NCI-H1048 (cell line): Measurements from ENCODE around the gene RCOR3.
A peak's percentile ranks its signal among the peaks of the same experiment; 100 is the strongest.
"Not testable (repeated sequence)": the region's sequence is repeated elsewhere in the genome, so short reads cannot be mapped to it uniquely, and the experiment has no call there.

Source experiments
- DNase-seq: peaks from one replicate; lab custom pipeline; 2025; lab: John Stamatoyannopoulos, UW

The RCOR3 gene

DNA sequence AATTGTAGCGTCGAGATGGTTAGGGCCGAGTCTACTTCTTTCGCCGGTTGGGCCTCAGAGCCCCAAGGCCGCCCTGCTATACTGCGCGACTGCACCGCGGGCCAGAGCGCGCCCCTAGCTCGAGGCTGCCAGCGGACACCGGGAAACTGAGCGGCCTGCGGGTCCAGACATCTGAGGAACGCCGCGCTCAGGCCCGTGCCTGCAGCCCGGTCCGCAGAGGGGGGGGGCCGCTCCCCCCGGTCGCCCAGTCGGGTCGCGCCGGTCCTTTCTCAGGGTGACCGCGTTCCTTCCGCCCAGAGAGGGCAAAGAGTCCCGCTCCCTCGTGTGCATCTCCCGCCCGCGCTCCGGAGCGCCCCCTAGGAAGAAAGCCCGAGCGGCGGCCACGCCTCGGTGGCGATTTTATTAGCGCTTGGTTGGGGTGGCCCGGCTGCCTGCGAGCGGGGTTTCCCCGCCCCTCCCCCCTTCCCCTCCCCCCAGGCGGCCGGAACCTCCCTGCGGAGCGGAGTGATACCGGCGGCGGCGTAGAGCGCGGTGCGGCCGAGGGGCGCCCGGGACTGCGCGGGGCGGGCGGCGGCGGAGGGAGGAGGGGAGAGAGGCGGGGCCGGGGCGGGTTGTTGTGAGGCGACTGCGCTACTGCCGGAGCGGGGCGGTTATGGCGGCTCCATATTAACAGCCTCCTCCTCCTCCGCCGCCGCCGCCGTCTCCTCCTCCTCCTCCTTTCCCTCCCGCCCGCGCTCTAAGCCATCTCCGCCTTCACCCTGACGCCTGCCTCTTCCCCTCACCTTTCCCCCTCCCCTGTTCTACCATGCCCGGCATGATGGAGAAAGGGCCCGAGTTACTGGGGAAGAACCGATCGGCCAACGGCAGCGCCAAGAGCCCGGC is at the start of gene RCOR3:
Gene RCOR3, plus strand, starts transcription at position 611 of the 882 bp plus-strand sequence. Its CDS starts 195 bp downstream, at position 806.
- peak; percentile 95 for DNase-seq

DNA sequence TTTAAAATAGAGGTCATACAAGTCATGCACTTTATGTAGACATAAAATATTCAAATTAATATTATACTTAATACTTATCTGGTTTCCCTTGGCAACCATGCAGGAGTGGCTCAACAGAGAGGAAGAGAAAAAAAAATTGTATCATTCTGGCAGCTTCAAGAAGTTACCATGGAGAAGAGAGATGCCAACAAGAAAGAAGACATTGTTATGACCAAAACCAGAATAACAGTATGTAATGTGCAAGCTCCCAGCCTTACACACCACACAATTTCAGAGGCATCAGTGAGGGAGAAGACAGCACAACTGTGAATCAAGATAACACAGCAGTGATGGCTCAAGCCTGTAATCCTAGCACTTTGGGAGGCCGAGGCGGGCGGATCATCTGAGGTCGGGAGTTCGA is 49.1 kb upstream of the RCOR3 start:
- DNase-seq, result no peak

DNA sequence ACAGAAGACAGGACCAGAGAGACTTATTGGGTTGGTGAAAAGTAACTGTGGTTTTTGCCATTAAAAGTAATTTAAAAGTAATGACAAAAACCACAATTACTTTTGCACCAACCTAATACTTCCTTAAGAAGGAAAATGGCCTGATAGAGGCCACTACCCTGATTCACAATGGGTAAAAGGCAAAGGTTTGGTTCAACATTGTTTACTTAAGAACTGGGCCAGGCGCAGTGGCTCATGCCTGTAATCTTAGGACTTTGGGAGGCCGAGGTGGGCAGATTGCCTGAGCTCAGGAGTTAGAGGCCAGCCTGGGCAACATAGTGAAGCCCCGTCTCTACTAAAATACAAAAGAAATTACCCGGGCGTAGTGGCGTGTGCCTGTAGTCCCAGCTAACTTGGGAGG is 48.2 kb upstream of the RCOR3 start:
- DNase-seq, result no peak

- DNase-seq, result no peak
Measured at GRCh38 chr1:211213702-211214101, 45.5 kb upstream of the RCOR3 start.

- DNase-seq, result no peak
Measured at GRCh38 chr1:211215577-211215976, 43.6 kb upstream of the RCOR3 start.

DNA sequence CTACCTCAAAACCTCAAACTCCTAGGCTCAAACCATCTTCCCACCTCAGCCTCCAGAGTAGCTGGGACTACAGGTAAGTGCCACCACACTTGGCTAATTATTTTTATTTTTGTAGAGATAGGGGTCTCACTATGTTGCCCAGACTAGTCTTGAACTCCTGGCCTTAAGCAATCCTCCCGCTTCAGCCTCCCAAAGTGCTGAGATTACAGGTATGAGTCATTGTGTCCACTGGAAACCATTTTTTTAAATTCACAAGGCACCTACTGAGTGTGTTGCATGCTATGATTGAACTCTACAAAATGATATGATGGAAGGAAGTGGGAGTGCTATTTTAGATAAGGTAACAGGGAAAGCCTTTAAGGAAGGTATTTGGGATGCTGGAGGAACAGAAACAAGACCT is 41.8 kb upstream of the RCOR3 start:
- no peak for DNase-seq

- not testable (repeated sequence) for DNase-seq
Measured at GRCh38 chr1:211222469-211223234, 36.5 kb upstream of the RCOR3 start.

DNA sequence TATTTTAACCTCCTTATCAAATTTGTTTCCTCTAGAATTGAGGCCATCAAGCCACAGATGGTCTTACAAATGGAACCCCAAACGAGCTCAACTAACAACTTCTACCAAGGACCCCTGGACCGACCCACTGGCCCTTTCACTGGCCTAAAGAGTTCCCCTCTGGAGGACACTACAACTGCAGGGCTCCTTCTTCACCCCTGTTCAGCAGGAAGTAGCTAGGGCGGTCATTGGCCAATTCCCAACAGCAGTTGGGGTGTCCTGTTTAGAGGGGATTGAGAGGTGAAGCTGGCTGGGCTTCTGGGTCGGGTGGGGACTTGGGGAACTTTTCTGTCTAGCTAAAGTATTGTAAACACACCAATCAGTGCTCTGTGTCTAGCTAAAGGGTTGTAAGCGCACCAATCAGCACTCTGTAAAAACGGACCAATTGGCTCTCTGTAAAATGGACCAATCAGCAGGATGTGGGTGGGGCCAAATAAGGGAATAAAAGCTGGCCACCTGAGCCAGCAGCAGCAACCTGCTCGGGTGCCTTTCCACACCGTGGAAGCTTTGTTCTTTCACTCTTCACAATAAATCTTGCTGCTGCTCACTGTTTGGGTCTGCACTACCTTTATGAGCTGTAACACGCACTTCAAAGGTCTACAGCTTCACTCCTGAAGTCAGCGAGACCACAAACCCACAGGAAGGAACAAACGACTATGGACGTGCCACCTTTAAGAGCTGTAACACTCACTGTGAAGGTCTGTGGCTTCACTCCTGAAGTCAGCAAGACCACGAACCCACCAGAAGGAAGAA is 30.4 kb upstream of the RCOR3 start:
- DNase-seq, result not testable (repeated sequence)

GRCh38 chr1:211229365-211229759 is 29.8 kb upstream of the RCOR3 start:
- DNase-seq, result no peak

- DNase-seq, result no peak
Measured at GRCh38 chr1:211231873-211232272, 27.3 kb upstream of the RCOR3 start.

- DNase-seq, result no peak
Measured at GRCh38 chr1:211236633-211237320, 22.4 kb upstream of the RCOR3 start.

GRCh38 chr1:211237579-211237978 is 21.6 kb upstream of the RCOR3 start:
- DNase-seq, result no peak

DNA sequence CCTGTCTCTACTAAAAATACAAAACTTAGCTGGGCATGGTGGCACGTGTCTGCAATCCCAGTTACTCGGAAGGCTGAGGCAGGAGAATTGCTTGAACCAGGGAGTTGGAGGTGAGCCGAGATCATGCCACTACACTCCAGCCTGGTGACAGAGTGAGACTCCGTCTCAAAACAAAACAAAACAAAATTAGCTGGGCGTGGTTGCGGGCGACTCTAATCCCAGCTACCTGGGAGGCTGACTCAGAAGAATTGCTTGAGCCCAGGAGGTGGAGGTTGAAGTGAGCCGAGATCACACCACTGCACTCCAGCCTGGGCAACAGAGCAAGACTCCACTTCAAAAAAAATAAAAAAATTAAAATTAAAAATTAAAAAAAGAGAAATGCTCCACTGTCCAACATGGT is 18.6 kb upstream of the RCOR3 start:
- DNase-seq, result not testable (repeated sequence)

DNA sequence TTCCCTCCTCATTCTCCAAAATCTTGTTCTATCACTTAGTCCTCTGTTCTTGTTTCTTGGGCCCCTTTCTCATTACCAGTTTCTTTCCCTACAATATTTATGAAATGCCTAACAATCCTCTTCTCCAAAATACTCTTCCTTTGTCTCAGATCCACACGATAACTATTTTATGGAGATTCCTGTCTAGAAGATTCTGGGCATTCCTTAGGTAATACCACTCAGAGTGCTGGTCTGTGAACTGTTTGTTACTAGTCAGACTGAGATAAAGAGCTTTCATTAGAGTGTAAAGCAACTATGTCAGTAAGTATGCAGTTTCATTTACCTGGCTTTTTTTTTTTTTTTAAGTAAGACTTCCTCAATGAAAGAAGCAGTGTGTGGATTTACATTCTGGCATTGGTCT is 18.1 kb upstream of the RCOR3 start:
- DNase-seq, result no peak

GRCh38 chr1:211243639-211244038 is 15.5 kb upstream of the RCOR3 start:
- not testable (repeated sequence) for DNase-seq

DNA sequence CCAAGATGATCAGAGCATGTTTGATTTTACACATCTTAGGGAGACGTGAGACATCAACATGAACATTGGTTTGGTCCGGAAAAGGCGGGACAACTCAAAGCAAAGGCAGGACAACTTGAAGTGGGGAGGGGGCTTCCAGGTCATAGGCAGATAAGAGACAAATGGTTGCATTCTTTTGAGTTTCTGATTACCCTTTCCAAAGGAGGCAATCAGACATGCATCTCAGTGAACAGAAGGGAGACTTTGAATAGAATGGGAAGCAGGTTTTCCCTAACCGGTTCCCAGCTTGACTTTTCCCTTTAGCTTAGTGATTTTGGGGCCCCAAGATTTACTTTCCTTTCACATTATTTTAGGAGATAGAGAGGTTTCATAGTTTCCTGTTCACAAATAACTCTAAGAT is 12.6 kb upstream of the RCOR3 start:
- not testable (repeated sequence) for DNase-seq

- no peak for DNase-seq
Measured at GRCh38 chr1:211247921-211248320, 11.2 kb upstream of the RCOR3 start.

- not testable (repeated sequence) for DNase-seq
Measured at GRCh38 chr1:211249611-211250010, 9.6 kb upstream of the RCOR3 start.

- DNase-seq, result no peak
Measured at GRCh38 chr1:211257826-211258225, 1.3 kb upstream of the RCOR3 start.

- DNase-seq, result peak; percentile 63
Measured at GRCh38 chr1:211258310-211258755, 833 bp upstream of the RCOR3 start.

- DNase-seq, result peak; percentile 80
Measured at GRCh38 chr1:211259638-211260126, 516 bp downstream of the RCOR3 start.
